ENCODE measurements around the gene TRABD2B.

The TRABD2B gene

DNA sequence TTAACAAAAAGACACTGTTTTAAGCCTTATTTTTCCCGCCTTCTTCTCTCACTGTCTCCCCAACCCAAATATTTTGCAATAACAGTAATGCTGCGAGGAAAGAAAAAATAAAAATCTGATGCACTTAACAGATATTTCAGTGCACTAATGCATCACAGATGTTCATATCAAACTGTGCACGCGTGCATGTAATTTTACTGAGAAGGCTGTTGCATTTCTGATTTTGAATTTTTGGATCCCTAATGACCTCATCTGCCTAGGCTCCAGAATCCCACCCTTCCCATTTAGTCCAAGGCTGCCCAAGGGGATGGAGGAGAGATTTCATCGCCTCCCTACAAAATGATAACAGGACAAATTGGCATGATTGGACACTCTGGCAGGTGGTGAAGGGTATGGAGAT lies 5.5 kb downstream of the TRABD2B start:
- no peak for DNase-seq

- DNase-seq, result no peak
These were observed 6.0 kb downstream of the TRABD2B start for GRCh38 chr1:47991187-47991586.

DNA sequence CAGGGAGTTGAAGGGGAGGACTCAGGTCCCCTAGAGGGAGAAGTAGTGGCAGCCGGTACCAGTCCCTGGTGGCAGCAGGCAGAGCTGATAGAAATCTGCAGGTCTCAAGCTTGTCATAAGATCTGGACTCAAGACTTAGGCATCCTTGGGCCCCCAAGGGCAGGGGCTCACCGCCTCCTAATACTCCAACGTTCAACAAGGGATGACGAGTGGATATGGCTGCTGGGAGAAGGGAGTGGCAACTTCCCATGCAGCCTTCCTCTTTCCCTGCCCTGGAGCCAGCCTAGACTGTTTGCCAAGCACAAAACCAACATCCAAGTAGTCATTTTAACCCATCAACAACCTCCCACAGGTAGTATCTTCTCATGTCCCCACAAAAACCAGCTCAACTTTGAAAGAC lies 6.9 kb downstream of the TRABD2B start:
- DNase-seq, result no peak

DNA sequence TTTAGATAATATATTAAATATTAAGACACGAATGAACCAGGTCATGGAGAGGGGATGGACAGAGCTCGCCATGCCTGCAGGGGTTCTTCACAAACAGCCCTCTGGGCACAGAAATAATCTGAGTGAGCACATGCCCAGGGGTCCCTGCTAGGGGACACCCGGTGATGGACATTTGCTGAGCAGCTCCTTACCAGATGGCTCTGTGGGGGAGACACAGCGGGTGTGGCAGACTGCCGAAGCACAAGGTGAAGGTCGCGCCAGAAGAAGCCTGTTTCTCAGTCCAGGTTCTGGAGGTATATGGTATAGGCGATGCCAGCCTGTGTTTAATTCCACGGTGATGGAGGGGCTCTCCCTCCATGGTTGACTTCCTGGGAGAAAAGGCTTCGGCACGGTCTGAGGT lies 9.6 kb downstream of the TRABD2B start:
- no peak for DNase-seq

DNA sequence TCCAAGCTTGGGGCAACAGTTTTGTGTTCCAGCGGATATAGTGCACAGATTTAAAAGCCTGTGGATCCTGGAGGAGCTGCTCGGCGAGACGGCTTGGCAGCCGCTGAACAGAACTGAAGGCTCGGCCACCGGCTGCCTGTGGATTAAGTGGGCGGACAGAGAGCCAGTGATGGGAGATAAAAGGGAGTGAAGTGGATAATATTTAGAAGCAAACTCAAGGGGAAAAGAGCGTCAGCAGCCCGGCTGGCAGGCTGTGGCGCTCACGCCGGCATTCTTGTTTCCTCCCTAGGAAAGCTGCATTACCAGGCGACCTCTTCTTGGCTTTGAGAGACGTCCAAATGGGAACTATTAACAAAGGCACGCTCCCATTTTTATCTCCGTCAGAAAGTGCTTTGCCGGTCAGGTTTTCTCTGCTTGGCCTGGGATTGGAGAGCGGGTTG lies 10.4 kb downstream of the TRABD2B start:
- DNase-seq, result no peak

GRCh38 chr1:47985018-47985417 lies 12.2 kb downstream of the TRABD2B start:
- no peak for DNase-seq

GRCh38 chr1:47984175-47984789 lies 12.9 kb downstream of the TRABD2B start:
- no peak for DNase-seq

- DNase-seq, result no peak
These were observed 13.5 kb downstream of the TRABD2B start for GRCh38 chr1:47983691-47984090.

DNA sequence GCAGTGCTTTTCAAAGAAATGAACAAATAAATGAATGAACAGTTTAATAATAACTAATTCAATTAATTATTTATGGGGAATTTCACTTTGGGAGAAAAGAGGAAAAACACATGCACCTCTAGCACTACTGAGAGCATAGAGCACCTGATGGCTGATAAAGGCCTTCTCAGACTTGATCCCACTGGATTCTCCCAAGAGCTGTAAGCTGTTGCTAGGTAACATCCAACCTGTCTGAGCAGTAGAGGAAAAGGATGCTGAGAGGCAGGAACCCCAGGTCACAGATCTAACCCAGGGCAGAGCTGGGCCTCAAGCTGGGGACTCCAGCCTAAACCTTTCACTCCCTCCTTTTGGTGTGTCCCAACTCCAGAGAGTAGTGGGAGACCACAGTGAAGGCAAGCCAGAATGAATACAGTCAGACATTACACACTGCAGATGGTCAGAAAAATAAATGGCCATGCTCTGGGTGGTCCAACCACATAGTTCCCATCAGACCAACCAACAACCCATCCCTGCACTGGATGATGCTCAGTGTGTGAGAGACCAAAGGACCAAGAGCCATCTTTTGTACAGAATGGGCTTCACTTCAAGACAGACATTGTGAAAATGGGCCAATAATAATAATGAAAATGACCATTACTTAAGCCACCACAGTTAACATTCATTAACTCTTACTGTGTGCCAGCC lies 15.4 kb downstream of the TRABD2B start:
- no peak for DNase-seq

GRCh38 chr1:47980501-47980900 lies 16.7 kb downstream of the TRABD2B start:
- no peak for DNase-seq

DNA sequence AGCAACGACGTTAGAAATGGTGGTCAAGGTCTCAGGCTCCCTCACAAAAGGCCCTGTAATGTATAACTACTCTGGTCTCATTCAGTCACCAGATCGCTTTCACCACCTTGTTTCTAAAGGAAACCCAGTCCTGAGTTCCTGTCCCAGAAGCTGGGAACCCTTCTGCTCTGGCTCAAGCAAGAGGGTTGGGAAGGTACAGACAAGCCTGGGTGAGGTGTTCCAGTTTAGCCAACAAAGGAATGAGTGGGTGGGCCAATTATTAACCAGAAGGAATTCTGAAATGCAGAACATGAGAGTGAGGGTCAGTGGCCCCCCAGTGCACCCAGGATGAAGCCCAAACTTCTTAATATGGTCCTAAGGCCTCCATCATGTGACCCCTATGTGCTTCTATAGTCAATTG lies 17.5 kb downstream of the TRABD2B start:
- DNase-seq, result no peak

DNA sequence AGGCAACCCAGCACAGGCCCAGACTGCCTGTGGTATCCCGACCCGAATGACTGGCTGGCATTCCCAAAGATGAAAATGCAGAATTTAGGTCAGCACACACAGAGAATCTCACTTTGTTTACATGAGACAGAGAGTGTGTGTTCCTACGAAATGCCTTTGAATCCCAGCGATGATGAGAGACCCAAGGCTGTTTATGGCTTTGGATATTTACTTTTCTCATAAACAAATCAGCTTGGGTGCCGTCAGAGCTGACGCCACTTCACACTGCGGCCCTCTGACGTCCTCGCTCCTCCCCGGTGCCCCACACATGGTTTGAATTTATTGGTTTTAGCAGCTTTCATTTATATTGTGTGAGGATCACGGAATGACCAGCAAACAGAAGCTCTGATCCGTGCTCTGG lies 18.7 kb downstream of the TRABD2B start:
- no peak for DNase-seq

DNA sequence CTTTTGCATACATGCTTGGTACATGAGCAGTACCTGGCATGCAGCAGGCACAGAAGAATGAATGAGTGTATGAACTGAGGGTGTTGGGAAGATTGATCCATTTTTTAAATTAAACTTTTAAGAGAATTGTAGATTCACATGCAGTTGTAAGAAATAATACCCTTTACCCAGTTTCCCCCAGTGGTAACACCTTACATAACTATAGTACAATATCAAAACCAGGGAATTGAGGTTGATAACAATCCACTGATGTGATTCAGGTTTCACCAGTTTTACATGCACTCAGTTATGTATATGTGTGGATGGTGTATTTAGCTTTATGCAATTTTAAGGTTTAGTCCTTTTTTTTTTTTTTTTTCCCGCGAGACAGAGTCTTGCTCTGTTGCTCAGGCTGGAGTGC lies 20.5 kb downstream of the TRABD2B start:
- DNase-seq, result no peak

DNA sequence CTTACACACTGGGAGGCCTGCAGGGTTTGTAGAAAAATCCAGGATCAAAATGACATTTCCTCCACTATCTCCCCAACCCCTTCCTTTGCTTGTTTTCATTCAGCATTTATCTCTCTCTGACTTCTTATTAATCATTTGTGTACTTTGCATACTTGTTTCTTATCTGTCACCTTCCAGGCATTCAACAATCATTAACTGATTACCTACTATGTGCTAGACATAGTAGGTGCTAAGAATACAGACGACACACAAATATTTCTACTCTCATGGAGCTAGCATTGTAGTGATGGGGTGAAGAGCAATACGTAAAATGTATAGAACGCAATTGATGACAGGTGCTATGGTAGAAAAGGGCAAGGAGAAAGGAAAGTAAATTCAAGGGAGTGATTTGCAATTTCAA lies 20.9 kb downstream of the TRABD2B start:
- DNase-seq, result no peak

GRCh38 chr1:47975302-47975921 lies 21.8 kb downstream of the TRABD2B start:
- DNase-seq, result no peak

DNA sequence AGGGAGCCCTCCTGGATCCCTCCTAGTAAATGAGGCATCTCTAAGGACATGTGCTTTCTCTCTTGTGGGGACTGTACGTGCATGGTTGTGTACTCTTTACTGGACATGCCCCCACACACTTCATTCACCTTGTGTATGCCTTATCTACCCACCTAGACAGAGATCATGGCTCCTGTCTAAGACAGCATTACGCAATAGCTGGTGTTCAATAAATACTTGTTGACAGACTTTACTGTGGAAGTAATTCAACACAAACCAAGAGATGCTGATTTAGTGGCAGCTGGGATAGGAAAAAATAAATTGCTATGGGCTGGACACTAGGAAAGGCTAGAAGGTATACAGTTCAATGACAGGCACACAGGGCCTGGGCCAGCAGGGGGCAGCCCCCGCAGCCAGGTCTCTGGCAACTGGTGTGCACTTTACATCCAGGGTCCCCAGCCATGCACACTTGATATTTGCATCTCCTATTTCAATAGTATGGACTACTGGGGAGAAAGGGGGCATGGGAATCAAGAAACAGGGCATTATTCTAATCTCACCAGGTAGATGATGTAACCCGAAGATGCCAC lies 24.2 kb downstream of the TRABD2B start:
- no peak for DNase-seq

DNA sequence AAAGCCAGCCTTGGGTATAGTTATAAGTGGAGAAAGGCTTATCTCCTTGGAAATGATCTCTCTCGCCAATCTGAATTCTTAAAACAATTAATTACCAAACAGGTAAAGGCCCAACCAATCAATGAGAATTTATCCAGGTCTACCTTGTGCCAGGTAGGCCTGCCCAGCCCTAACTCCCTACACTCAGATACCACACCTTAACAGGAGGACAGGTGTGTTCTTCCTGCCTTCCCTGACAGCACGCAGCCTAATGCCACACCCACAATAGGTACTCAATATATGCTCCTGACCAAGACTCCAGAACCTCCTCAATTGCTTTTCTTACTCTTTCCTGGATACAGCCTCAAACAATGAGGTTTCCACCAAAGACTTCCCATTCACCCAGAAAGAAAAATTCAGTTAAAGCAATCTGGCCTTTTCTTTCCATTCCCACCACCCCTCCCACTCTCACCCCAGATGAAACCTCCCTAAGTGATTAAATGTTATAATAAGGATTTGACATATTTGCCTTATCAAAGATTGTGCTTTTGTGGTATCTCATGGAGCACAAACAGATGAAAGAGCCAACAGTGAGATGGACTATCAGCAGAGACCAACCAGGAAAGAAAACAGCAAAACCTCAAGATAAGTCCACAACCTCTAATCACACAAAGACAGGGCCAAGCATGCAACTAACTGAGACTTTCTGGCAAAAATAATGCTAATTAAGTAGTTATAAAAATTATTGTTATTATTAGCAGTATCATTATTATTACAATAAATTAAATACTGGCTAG lies 25.6 kb downstream of the TRABD2B start:
- DNase-seq, result no peak

GRCh38 chr1:47970882-47971281 lies 26.3 kb downstream of the TRABD2B start:
- no peak for DNase-seq

DNA sequence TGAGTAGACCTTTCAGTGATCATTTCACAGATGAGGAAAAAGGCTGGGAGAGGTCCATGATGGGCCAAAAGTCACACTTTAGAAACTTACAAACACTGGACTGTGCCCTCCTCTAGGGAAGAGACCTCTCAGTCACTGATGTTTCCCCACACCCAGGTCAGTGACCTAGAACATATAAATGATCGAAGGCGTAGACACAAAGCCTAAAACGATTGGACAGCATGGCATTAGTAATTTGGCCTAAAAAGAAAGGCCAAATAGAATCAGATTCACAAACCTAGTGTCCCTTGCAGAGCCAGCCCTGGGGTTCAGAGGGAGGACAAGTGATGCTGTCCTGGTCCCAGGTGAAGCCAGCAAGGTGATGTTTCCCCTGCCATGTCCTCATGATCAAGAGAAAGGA lies 27.7 kb downstream of the TRABD2B start:
- DNase-seq, result no peak

GRCh38 chr1:47968556-47968888 lies 28.7 kb downstream of the TRABD2B start:
- DNase-seq, result no peak

DNA sequence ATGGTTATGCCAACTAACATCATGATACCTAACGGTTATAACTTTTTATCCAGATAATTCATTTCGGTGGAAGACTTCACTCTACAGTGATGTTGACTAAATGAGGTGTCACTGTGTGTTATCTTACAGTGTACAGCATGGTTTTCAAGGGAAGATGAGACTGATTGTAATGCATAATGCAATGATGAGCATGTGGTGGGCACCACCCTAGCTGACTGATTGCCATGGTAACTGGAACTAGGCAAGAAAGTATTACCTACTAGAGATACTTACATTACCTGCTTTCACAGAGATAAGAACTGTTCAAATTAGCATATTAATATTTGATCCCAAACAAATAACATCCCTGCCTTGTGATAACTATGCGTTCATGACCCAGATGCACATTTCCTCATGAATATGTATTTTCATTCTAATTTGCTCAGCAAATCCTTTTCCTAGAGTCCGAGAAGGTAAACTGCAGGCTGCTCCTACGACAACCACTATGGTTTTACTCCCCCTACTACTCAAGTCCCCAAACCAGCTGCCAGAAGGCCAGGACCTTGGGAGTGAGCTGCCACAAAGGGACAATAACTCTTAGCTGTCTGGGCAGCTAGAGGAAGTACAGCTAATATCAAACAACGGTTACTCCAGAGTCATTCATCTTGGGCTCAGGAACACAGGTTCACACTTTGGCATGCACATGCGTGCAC lies 29.2 kb downstream of the TRABD2B start:
- no peak for DNase-seq

DNA sequence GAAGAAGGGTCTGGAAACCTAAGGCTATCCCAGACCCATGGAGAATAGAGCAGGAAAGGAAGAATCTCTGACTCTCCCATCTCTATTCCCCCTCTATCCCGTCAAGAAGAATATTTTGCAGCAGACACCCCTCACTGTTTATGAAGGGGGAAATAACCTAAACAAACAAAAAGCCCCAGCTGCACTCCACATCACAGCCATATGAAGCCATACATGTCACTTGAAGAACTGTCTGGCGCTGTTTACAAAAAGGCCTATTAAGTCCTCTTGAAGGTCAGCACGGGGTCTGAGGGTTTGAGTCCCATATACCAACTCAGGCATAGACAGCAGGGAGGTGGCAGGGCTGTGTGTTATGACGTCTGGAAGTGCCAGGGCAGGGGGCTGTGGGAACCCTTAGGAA lies 31.4 kb downstream of the TRABD2B start:
- no peak for DNase-seq

DNA sequence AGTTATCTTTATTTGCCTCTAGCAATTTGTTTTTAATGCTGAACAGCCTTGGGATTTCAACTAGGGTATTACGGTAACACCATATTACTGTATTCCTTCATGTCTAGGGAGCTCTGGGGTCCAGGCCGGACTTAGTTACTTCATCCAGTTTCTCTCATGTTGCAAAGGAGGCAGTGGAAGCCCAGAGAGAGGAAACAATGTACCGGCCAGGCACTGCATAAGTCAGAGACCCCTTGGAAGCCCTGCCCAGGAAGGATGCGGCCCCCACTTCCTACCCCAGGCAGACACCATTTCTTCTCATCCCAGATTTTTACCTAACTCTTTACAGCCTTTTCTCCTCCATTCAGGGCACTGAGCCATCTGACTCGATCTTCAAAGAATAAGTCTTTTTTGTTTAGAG lies 32.5 kb downstream of the TRABD2B start:
- DNase-seq, result no peak

Measured in midbrain (tissue), 1 donor.